Stimulated activated CD8-positive, alpha-beta memory T cell treated with anti-CD3 and anti-CD28 coated beads, Interleukin-12 subunit alpha, Interleukin-12 subunit beta, amount 100 ng/mL, for 1 hour (primary cell): ENCODE data around the gene LRCH4.

Experiments
- DNase-seq: peaks from one replicate; pipeline ENCODE4 v3.0.0-alpha.2; 2020; ENCODE audit warnings: low read depth

Gene LRCH4

GRCh38 chr7:100585511-100586265, at the start of gene LRCH4:
LRCH4 (minus strand) TSS chr7:100586129; CDS start chr7:100586100, 29 bp downstream.
- DNase-seq = peak; percentile 31

GRCh38 chr7:100632951-100633717, 47.2 kb upstream of the LRCH4 start:
- peak; percentile 39 for DNase-seq

- no peak for DNase-seq
These were observed 44.1 kb upstream of the LRCH4 start for GRCh38 chr7:100630066-100630465.

- DNase-seq = no peak
These were observed 43.3 kb upstream of the LRCH4 start for GRCh38 chr7:100629117-100629716.

- DNase-seq = no peak
These were observed 41.3 kb upstream of the LRCH4 start for GRCh38 chr7:100627238-100627549.

- DNase-seq = peak; percentile 82
These were observed 40.8 kb upstream of the LRCH4 start for GRCh38 chr7:100626530-100627237.

GRCh38 chr7:100626055-100626454, 40.1 kb upstream of the LRCH4 start:
- DNase-seq = no peak

GRCh38 chr7:100623951-100624824, 38.3 kb upstream of the LRCH4 start:
- DNase-seq = no peak

- no peak for DNase-seq
These were observed 35.6 kb upstream of the LRCH4 start for GRCh38 chr7:100621554-100621953.

GRCh38 chr7:100620804-100621203, 34.9 kb upstream of the LRCH4 start:
- no peak for DNase-seq

GRCh38 chr7:100620239-100620638, 34.3 kb upstream of the LRCH4 start:
- no peak for DNase-seq

- DNase-seq = no peak
These were observed 28.5 kb upstream of the LRCH4 start for GRCh38 chr7:100614308-100614861.

- no peak for DNase-seq
These were observed 27.7 kb upstream of the LRCH4 start for GRCh38 chr7:100613412-100614175.

GRCh38 chr7:100612730-100613390, 26.9 kb upstream of the LRCH4 start:
- DNase-seq = no peak

- peak; percentile 96 for DNase-seq
These were observed 26.2 kb upstream of the LRCH4 start, which contains the start of gene MOSPD3 for GRCh38 chr7:100611983-100612729. MOSPD3 (plus strand) TSS chr7:100612540; CDS start chr7:100612792, 252 bp downstream.

GRCh38 chr7:100609958-100610357, 24.0 kb upstream of the LRCH4 start:
- no peak for DNase-seq

GRCh38 chr7:100607111-100607510, 21.2 kb upstream of the LRCH4 start:
- DNase-seq = no peak

GRCh38 chr7:100606313-100606712, 20.4 kb upstream of the LRCH4 start:
- no peak for DNase-seq
